ENCODE data around the gene ANKDD1B.

DNA sequence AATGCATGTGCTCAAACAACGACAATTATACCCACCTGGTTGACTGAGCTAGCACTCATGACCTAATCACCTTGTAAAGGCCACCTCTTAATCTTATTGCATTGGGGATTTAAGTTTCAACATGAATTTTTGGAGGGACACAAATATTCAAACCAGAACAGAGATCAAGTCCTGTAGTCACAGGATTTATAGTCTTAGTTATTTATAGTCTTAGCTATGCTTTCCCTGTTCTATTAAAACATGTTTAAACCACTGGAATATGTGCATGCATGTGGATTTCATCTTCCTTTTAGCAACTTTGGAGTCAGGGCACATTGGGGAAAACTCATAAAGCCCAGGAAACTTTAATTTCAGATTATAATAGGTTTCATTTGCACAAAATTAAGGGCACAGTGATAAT, 26.7 kb downstream of the ANKDD1B start:
- TF ChIP-seq, protein P1, sequence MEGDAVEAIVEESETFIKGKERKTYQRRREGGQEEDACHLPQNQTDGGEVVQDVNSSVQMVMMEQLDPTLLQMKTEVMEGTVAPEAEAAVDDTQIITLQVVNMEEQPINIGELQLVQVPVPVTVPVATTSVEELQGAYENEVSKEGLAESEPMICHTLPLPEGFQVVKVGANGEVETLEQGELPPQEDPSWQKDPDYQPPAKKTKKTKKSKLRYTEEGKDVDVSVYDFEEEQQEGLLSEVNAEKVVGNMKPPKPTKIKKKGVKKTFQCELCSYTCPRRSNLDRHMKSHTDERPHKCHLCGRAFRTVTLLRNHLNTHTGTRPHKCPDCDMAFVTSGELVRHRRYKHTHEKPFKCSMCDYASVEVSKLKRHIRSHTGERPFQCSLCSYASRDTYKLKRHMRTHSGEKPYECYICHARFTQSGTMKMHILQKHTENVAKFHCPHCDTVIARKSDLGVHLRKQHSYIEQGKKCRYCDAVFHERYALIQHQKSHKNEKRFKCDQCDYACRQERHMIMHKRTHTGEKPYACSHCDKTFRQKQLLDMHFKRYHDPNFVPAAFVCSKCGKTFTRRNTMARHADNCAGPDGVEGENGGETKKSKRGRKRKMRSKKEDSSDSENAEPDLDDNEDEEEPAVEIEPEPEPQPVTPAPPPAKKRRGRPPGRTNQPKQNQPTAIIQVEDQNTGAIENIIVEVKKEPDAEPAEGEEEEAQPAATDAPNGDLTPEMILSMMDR (conservative IDR thresholded peaks at IDR 0.05), result no peak
- TF ChIP-seq ZFX (IDR thresholded peaks at IDR 0.05), result no peak

Measured in C4-2B (cell line).